Skeletal muscle satellite cell (primary cell): ENCODE data around the gene SLC9B1.
"Not testable (repeated sequence)": the region's sequence is repeated elsewhere in the genome, so short reads cannot be mapped to it uniquely, and the experiment has no call there.

Source experiments
- H3K27me3 ChIP-seq: 2 replicates; pipeline ENCODE4 v1.7.0; 2013; ENCODE audit warnings: low read length; ENCODE audit not compliant: control insufficient read depth, insufficient read depth
- H3K36me3 ChIP-seq: 2 replicates; pipeline ENCODE4 v1.7.0; 2013; ENCODE audit warnings: mild to moderate bottlenecking, control low read depth, low read length; ENCODE audit not compliant: insufficient read depth
- H3K4me1 ChIP-seq: 2 replicates; pipeline ENCODE4 v1.7.0; 2013; ENCODE audit warnings: low read length; ENCODE audit not compliant: control insufficient read depth, insufficient read depth
- H3K4me2 ChIP-seq: 2 replicates; pipeline ENCODE4 v1.7.0; 2013; ENCODE audit warnings: mild to moderate bottlenecking, low read length
- H3K4me3 ChIP-seq: 2 replicates; pipeline ENCODE4 v1.7.0; 2013; ENCODE audit warnings: low read length
- H3K9ac ChIP-seq: 2 replicates; pipeline ENCODE4 v1.7.0; 2013; ENCODE audit warnings: mild to moderate bottlenecking, low read depth, low read length, moderate library complexity
- H3K9me3 ChIP-seq: replicated peaks from 2 replicates; pipeline ENCODE4 v1.7.0; 2013; ENCODE audit warnings: mild to moderate bottlenecking, control low read depth, low read length

The SLC9B1 gene

GRCh38 chr4:102918859-102919258 is 100.6 kb downstream of the SLC9B1 start:
- Histone ChIP-seq H3K27me3 (no peaks in the 10 kb centered on the region), H3K4me1 (no peaks in the 10 kb centered on the region), H3K4me2 (no peak overlapping the region), H3K9ac (no peak overlapping the region), H3K9me3 (no peaks in the 10 kb centered on the region), H3K4me3 (no peak overlapping the region), H3K36me3 (no peaks in the 10 kb centered on the region)

- no peaks in the 10 kb centered on the region for H3K9me3 ChIP-seq
- no peaks in the 10 kb centered on the region for H3K36me3 ChIP-seq
- no peaks in the 10 kb centered on the region for H3K4me1 ChIP-seq
- H3K9ac ChIP-seq = no peak overlapping the region
- no peak overlapping the region for H3K4me3 ChIP-seq
- H3K4me2 ChIP-seq = no peak overlapping the region
- H3K27me3 ChIP-seq = no peaks in the 10 kb centered on the region
Measured at GRCh38 chr4:102901804-102902203, 117.7 kb downstream of the SLC9B1 start.

DNA sequence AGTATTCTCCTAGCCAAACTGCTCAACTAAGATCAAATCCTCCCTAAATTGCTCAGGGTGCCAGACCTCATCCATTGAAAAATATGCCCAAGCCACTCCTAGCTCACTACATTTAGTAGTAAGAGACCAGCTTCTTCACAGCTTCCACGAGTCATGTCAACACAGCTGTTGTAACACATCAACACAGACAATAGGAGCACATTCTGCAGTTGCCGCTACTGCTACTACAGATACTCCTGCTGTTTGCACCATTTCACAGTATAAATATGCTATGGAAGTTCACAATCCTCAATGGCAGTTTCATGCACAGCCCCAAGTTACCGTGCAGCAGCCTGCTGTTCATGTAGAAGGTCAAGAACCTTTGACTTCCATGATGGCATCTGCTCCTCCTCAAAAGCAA is 121.9 kb downstream of the SLC9B1 start:
- not testable (repeated sequence) for H3K4me1 ChIP-seq, H3K4me3 ChIP-seq, H3K9ac ChIP-seq, H3K4me2 ChIP-seq, H3K27me3 ChIP-seq, H3K36me3 ChIP-seq, H3K9me3 ChIP-seq

DNA sequence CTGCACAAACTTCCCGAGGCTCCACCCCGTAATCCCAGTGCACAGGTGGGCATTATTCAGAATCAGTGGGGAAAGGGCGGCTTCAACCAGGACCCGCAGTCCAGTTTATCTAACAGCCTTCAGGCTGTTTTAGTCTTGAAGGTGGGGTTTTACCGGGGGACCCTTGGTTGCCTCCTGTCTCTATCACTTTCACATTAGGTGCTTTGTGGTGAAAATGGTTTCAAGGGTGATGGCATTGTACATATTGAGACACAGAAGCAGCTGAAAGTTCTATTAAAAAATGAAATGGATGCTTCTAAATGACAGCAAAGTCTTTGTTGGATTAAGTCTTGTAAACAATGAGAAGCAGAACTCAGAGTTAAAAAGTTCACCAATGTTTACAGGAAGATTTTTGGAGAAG is 123.0 kb downstream of the SLC9B1 start:
- H3K9ac ChIP-seq, H3K9me3 ChIP-seq, H3K4me2 ChIP-seq, H3K4me3 ChIP-seq, H3K27me3 ChIP-seq, H3K4me1 ChIP-seq, H3K36me3 ChIP-seq: not testable (repeated sequence)

DNA sequence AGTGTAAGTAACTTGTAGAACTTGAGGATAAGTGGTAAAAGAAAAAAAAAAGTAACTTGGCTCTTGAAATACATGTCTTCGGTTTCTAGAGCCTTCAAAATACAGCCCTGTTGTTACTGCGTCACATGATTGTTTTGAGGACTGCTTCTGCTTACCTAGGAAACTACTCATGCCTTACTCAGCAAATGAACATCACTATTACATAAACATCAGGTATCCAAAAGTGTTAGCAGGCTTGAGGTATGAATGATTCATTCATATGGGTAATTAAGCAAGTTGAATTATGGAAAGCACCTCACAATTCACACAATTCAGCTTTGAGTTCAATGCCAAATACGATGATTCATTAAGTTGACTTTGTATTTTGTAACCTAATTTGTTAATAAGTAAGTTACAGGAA is 129.6 kb downstream of the SLC9B1 start:
- H3K9me3 ChIP-seq, H3K4me3 ChIP-seq, H3K4me1 ChIP-seq, H3K9ac ChIP-seq, H3K27me3 ChIP-seq, H3K36me3 ChIP-seq, H3K4me2 ChIP-seq: not testable (repeated sequence)

DNA sequence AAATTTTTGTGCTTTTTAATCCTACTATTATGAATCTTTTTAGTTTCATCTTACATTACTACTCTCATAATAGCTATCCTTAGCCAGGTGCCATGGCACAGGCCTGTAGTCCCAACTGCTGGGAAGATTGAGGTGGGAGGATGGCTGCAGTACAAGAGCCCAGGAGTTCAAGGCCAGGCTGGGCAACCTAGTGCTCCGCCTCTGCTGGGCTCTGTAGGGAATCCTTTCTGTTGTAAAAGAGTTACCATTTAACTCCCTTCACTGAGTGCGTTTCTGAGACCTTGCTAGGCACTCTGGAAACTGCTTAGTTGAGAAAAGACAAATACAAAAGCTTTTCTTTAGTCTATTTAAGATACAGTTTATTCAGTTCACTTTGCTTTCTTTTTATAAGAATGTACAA is 130.9 kb downstream of the SLC9B1 start:
- H3K9me3 ChIP-seq, H3K27me3 ChIP-seq, H3K4me3 ChIP-seq, H3K9ac ChIP-seq, H3K4me2 ChIP-seq, H3K36me3 ChIP-seq, H3K4me1 ChIP-seq: not testable (repeated sequence)

- peaks cover 7% of the 10 kb centered on the region for H3K36me3 ChIP-seq
- H3K27me3 ChIP-seq = no peaks in the 10 kb centered on the region
- no peaks in the 10 kb centered on the region for H3K4me1 ChIP-seq
- H3K9me3 ChIP-seq = no peaks in the 10 kb centered on the region
- no peak overlapping the region for H3K4me3 ChIP-seq
- no peak overlapping the region for H3K9ac ChIP-seq
- H3K4me2 ChIP-seq = no peak overlapping the region
Measured at GRCh38 chr4:102883278-102883677, 136.2 kb downstream of the SLC9B1 start.

GRCh38 chr4:102881343-102881742 is 138.2 kb downstream of the SLC9B1 start:
- Histone ChIP-seq H3K4me1 (no peaks in the 10 kb centered on the region), H3K9ac (no peak overlapping the region), H3K4me2 (no peak overlapping the region)

GRCh38 chr4:102878901-102879300 is 140.6 kb downstream of the SLC9B1 start:
- Histone ChIP-seq H3K27me3 (no peaks in the 10 kb centered on the region), H3K9ac (no peak overlapping the region), H3K4me3 (no peak overlapping the region), H3K4me1 (no peaks in the 10 kb centered on the region), H3K36me3 (peaks cover 4% of the 10 kb centered on the region), H3K4me2 (no peak overlapping the region), H3K9me3 (no peaks in the 10 kb centered on the region)

More at GRCh38 chr4:102881343-102881742, 138.2 kb downstream of the SLC9B1 start:
- Histone ChIP-seq H3K9me3 (no peaks in the 10 kb centered on the region), H3K4me3 (no peak overlapping the region), H3K27me3 (no peaks in the 10 kb centered on the region), H3K36me3 (peaks cover 11% of the 10 kb centered on the region)

- not testable (repeated sequence) for H3K36me3 ChIP-seq, H3K9me3 ChIP-seq, H3K4me1 ChIP-seq, H3K4me2 ChIP-seq, H3K9ac ChIP-seq, H3K4me3 ChIP-seq, H3K27me3 ChIP-seq
Measured at GRCh38 chr4:102878349-102878748, 141.2 kb downstream of the SLC9B1 start.

DNA sequence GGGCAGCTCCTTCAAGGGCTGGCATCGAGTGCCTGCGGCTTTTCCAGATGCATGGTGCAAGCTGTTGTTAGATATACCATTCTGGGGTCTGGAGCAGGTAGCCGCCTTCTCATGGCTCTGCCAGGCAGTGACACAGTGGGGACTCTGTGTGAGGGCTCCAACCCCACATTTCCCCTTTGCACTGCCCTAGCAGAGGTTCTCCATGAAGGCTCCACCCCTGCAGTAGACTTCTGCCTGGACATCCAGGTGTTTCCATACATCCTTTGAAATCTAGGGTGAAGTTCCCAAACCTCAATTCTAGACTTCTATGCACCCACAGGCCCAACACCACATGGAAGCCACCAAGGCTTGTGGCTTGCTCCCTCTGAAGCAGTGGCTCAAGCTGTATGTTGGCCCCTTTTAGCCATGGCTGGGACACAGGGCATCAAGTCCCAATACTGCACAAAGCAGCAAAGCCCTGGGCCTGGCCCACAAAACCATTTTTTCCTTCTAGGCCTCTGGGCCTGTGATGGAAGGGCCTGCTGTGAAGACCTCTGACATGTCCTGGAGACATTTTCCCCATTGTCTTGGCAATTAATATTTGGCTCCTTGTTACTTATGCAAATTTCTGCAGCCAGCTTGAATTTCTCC is 141.9 kb downstream of the SLC9B1 start:
- H3K4me3 ChIP-seq, H3K36me3 ChIP-seq, H3K9me3 ChIP-seq, H3K27me3 ChIP-seq, H3K9ac ChIP-seq, H3K4me2 ChIP-seq, H3K4me1 ChIP-seq: not testable (repeated sequence)

GRCh38 chr4:102871772-102872171 is 147.7 kb downstream of the SLC9B1 start:
- Histone ChIP-seq H3K9ac (no peak overlapping the region), H3K27me3 (no peaks in the 10 kb centered on the region), H3K4me2 (peak overlapping the region; percentile 88), H3K4me1 (peaks cover 6% of the 10 kb centered on the region), H3K9me3 (no peaks in the 10 kb centered on the region), H3K36me3 (peaks cover 1% of the 10 kb centered on the region), H3K4me3 (no peak overlapping the region)
